Medulla oblongata (tissue), 1 donor: Measurements from ENCODE around the gene SLC25A6.
"Not testable (repeated sequence)": the region's sequence is repeated elsewhere in the genome, so short reads cannot be mapped to it uniquely, and the experiment has no call there.

Source experiments
- DNase-seq: peaks from one replicate; pipeline ENCODE4 v3.0.0-alpha.2; 2015; ENCODE audit errors: extremely low spot score

The SLC25A6 gene

GRCh38 chrX:1389993-1390285, 2.0 kb downstream of the SLC25A6 start:
- DNase-seq: no peak

- DNase-seq: no peak
Observed at GRCh38 chrX:1389181-1389992, 2.5 kb downstream of the SLC25A6 start.

DNA sequence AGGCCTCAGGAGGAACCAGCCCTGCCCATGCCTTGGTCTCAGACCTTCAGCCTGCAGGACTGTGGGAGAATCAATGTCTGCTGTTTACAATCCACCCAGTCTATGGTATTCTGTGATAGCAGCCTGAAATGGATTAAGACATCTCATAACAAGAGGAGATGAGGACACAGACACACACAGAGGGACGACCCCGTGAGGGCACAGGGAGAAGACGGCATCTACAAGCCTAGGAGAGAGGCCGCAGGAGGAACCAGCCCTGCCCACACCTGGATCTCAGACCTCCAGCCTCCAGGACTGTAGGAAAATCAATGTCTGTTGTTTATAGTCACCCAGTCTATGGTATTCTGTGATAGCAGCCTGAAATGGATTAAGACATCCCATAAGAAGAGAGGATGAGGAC, 3.3 kb downstream of the SLC25A6 start:
- no peak for DNase-seq

GRCh38 chrX:1387141-1387776, 4.7 kb downstream of the SLC25A6 start:
- DNase-seq: no peak

GRCh38 chrX:1386338-1387127, 5.4 kb downstream of the SLC25A6 start:
- no peak for DNase-seq

- DNase-seq: no peak
Observed at GRCh38 chrX:1385253-1386223, 6.4 kb downstream of the SLC25A6 start.

- no peak for DNase-seq
Observed at GRCh38 chrX:1384658-1385252, 7.2 kb downstream of the SLC25A6 start.

- no peak for DNase-seq
Observed at GRCh38 chrX:1380672-1381233, 11.2 kb downstream of the SLC25A6 start.

DNA sequence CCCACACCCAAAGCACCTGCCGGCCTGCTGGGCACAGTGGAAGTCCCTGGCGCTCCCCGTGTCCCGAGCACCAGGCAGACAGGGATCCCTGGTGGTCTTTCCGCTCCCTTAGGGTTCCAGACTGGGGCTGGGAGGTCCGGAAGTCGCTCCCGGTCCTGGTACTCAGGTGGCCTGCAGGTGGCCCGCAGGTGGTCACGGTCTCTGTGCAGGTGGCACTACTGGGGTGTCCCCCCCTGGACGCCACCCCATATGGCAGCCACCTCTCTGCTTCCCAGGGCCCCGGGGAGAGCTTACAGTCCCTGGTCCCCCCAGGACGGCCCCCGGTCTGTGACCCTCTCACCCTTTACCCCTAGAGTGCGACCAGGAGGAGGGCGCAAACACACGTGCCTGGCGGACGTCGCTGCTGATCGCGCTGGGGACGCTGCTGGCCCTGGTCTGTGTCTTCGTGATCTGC, 13.6 kb downstream of the SLC25A6 start:
- no peak for DNase-seq

- DNase-seq: no peak
Observed at GRCh38 chrX:1368385-1368698, 23.6 kb downstream of the SLC25A6 start.

- not testable (repeated sequence) for DNase-seq
Observed at GRCh38 chrX:1366363-1366762, 25.6 kb downstream of the SLC25A6 start.

DNA sequence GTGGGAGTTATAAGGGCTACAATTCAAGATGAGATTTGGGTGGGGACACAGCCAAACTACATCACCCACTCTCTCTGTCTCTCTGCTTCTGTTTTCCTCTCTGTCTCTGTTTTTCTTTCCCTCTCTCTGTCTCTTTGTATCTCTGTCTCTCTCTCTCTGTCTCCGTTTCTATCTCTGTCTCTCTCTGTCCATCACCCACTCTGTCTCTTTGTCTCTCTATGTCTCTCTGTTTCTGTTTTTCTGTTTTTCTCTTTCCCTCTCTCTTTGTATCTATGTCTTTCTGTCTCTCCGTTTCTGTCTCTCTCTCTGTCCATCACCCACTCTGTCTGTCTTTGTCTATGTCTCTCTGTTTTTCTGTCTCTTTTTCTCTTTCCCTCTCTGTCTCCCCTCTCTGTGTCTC, 30.0 kb downstream of the SLC25A6 start:
- no peak for DNase-seq

GRCh38 chrX:1361275-1361674, 30.6 kb downstream of the SLC25A6 start:
- DNase-seq: no peak

- DNase-seq: no peak
Observed at GRCh38 chrX:1360171-1360570, 31.7 kb downstream of the SLC25A6 start.

DNA sequence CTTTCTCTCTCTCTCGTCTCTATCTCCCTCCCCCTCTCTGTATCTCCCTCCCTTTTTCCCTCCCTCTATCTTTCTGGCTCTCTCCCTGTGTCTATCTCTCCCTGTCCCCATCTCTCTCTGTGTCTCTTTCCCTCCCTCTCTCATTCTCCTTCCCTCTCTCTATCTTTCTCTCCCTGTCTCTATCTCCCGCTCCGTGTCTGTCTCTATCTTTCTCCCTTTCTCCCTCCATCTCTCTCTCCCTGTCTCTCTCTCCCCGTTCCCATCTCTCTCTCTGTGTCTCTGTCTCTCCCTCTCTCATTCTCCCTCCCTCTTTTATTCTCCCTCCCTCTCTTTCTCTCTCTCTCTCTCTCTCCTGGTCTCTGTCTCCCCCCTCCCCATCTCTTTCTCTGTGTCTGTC, 32.4 kb downstream of the SLC25A6 start:
- DNase-seq: no peak

- DNase-seq: no peak
Observed at GRCh38 chrX:1358793-1359476, 33.0 kb downstream of the SLC25A6 start.

DNA sequence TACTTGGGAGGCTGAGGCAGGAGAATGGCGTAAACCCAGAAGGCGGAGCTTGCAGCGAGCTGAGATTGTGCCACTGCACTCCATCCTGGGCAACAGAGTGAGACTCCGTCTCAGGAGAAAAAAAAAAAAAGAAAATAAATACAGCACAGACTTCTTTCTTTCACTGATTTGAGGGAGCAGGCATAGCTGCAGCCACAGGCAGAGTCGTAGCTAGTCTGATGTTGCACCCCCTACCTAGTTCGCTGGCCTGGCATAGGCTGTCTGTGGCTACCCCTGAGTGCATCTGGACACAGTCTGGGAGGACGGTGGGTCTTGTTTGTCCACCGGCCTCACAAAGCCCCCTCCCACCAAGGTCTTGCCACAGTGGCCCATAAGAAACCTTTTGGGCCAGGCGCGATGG, 33.9 kb downstream of the SLC25A6 start:
- no peak for DNase-seq

- no peak for DNase-seq
Observed at GRCh38 chrX:1355131-1356046, 36.5 kb downstream of the SLC25A6 start.
